SK-N-SH (cell line): ENCODE measurements around the gene CFAP299. TPM values are rescaled to one million over a fixed set of nuclear protein-coding genes. Genes with fewer than 3 reads are reported as not detected.

Source experiments
- CTCF ChIA-PET: fragments of 300-600, 350-600 bp; formaldehyde crosslinking; extraction: SDS; loops from one replicate; lab custom pipeline; 2021; lab: Yijun Ruan, JAX
- POLR2A ChIA-PET: fragments of 350-600 bp; sonication (Branson Sonifier 250); formaldehyde crosslinking; extraction: SDS; loops from one replicate; lab custom pipeline; 2020; ENCODE audit warnings: antibody characterized with exemption, inconsistent platforms; lab: Yijun Ruan, JAX
- DNase-seq: peaks from one replicate; pipeline ENCODE4 v3.0.0; 2012
- H2AFZ ChIP-seq: fragments of 200-600 bp; sonication (generic); 2 replicates; pipeline ENCODE4 v1.8.1; 2016; ENCODE audit warnings: antibody characterized with exemption, mild to moderate bottlenecking, low read depth
- H3F3A ChIP-seq: fragments of 200-600 bp; sonication (generic); replicated peaks from 2 replicates; pipeline ENCODE3; 2016; ENCODE audit warnings: antibody characterized with exemption, mild to moderate bottlenecking; ENCODE audit not compliant: insufficient read depth
- H3K27ac ChIP-seq, 2 experiments: fragments of 200-500 bp in 1 of 2; fragments of 200-600 bp in 1 of 2; sonication (Bioruptor generic) in 1 of 2; sonication (generic), shearing (Covaris generic) in 1 of 2; 2 replicates each; pipeline versions ENCODE4 v1.5.1 to v1.6.1; 2014 to 2016; ENCODE audit warnings: low read depth in 2 of 2, inconsistent platforms in 1 of 2, low read length in 1 of 2, mild to moderate bottlenecking in 1 of 2, mixed read lengths in 1 of 2
- H3K27me3 ChIP-seq: fragments of 200-600 bp; sonication (generic), shearing (Covaris generic); 2 replicates; pipeline ENCODE4 v1.6.1; 2016; ENCODE audit warnings: mixed run types; ENCODE audit not compliant: insufficient read depth
- H3K36me3 ChIP-seq, 2 experiments: fragments of 200-500 bp in 1 of 2; fragments of 200-600 bp in 1 of 2; sonication (Bioruptor generic) in 1 of 2; sonication (generic) in 1 of 2; replicated peaks in 1 of 2; 2 replicates each; pipeline versions ENCODE3 to v1.5.1; 2014 to 2016; ENCODE audit warnings: low read length in 1 of 2, mild to moderate bottlenecking in 1 of 2; ENCODE audit not compliant: insufficient read depth in 2 of 2, control insufficient read depth in 1 of 2
- H3K4me1 ChIP-seq, 2 experiments: fragments of 200-500 bp in 1 of 2; fragments of 200-600 bp in 1 of 2; sonication (Bioruptor generic) in 1 of 2; sonication (generic), shearing (Covaris generic) in 1 of 2; 2 replicates each; pipeline versions ENCODE4 v1.5.1 to v1.6.1; 2014 to 2016; ENCODE audit warnings: low read depth in 1 of 2, low read length in 1 of 2, mixed run types in 1 of 2; ENCODE audit not compliant: insufficient read depth in 2 of 2, control insufficient read depth in 1 of 2
- H3K4me2 ChIP-seq: fragments of 200-600 bp; sonication (generic), shearing (Covaris generic); 2 replicates; pipeline ENCODE4 v1.6.1; 2017; ENCODE audit warnings: mixed run types
- H3K4me3 ChIP-seq, 2 experiments: fragments of 200-500 bp in 1 of 2; fragments of 200-600 bp in 1 of 2; sonication (Bioruptor generic) in 1 of 2; sonication (generic), shearing (Covaris generic) in 1 of 2; 2 replicates each; pipeline versions ENCODE4 v1.5.1 to v1.8.1; 2014 to 2016; ENCODE audit warnings: low read depth in 2 of 2, inconsistent platforms in 1 of 2, low read length in 1 of 2, mild to moderate bottlenecking in 1 of 2, mixed read lengths in 1 of 2, moderate library complexity in 1 of 2
- H3K79me2 ChIP-seq: fragments of 200-600 bp; sonication (generic); 2 replicates; pipeline ENCODE4 v1.8.1; 2017; ENCODE audit warnings: mild to moderate bottlenecking; ENCODE audit not compliant: insufficient read depth
- H3K9ac ChIP-seq: fragments of 200-600 bp; sonication (generic); 2 replicates; pipeline ENCODE4 v1.6.1; 2017; ENCODE audit warnings: mixed run types
- H3K9me2 ChIP-seq: fragments of 200-600 bp; sonication (generic); 2 replicates; pipeline ENCODE4 v1.6.1; 2017; ENCODE audit warnings: mixed run types
- H3K9me3 ChIP-seq: fragments of 200-600 bp; sonication (generic); 2 replicates; pipeline ENCODE4 v1.6.1; 2017; ENCODE audit warnings: mixed run types, mild to moderate bottlenecking, moderate library complexity
- H4K20me1 ChIP-seq: fragments of 200-600 bp; sonication (generic); 2 replicates; pipeline ENCODE4 v1.6.1; 2017; ENCODE audit warnings: mild to moderate bottlenecking, mixed run types; ENCODE audit not compliant: insufficient read depth
- CHD2 ChIP-seq: fragments of 150-350 bp; IDR thresholded peaks from 2 replicates; pipeline ENCODE4 v1.6.1; 2018; ENCODE audit warnings: low read length; ENCODE audit not compliant: partially characterized antibody
- EP300 ChIP-seq, 2 experiments: IDR thresholded peaks; 2 replicates each; pipeline versions ENCODE4 v1.4.0 to v1.6.1; 2012; ENCODE audit warnings: borderline replicate concordance in 1 of 2, low read depth in 1 of 2, low read length in 1 of 2
- FOSL2 ChIP-seq: IDR thresholded peaks from 2 replicates; pipeline ENCODE4 v1.4.0; 2012; ENCODE audit warnings: low read depth, mild to moderate bottlenecking, moderate library complexity, borderline replicate concordance
- FOXJ3 ChIP-seq: sonication (generic); formaldehyde crosslinking; IDR thresholded peaks from 2 replicates; pipeline ENCODE4 v1.5.1; 2020; ENCODE audit warnings: mild to moderate bottlenecking, missing genetic modification reagents
- GATA2 ChIP-seq: sonication (generic); formaldehyde crosslinking; IDR thresholded peaks from 2 replicates; pipeline ENCODE4 v1.5.0; 2020; ENCODE audit warnings: mild to moderate bottlenecking, missing genetic modification reagents
- JUND ChIP-seq: IDR thresholded peaks from 2 replicates; pipeline ENCODE4 v1.4.0; 2012
- MEF2A ChIP-seq: IDR thresholded peaks from 2 replicates; pipeline ENCODE4 v1.4.0; 2012; ENCODE audit warnings: low read depth, borderline replicate concordance
- POLR2AphosphoS5 ChIP-seq: IDR thresholded peaks from 2 replicates; pipeline ENCODE4 v1.6.1; 2012; ENCODE audit warnings: low read depth, low read length
- RAD21 ChIP-seq: IDR thresholded peaks from 2 replicates; pipeline ENCODE4 v1.6.1; 2012; ENCODE audit warnings: mild to moderate bottlenecking, low read length
- RXRA ChIP-seq: IDR thresholded peaks from 2 replicates; pipeline ENCODE4 v1.4.0; 2012; ENCODE audit warnings: low read depth, mild to moderate bottlenecking, borderline replicate concordance
- SIN3A ChIP-seq: IDR thresholded peaks from 2 replicates; pipeline ENCODE4 v1.6.1; 2012; ENCODE audit warnings: low read depth, mild to moderate bottlenecking, low read length, moderate library complexity, borderline replicate concordance
- SMC3 ChIP-seq: IDR thresholded peaks from 2 replicates; pipeline ENCODE4 v1.6.1; 2012; ENCODE audit warnings: low read depth, low read length, improper control_type of control experiment
- TAF1 ChIP-seq: IDR thresholded peaks from 2 replicates; pipeline ENCODE4 v1.6.1; 2012; ENCODE audit warnings: low read depth, mild to moderate bottlenecking, low read length, moderate library complexity, borderline replicate concordance
- TCF12 ChIP-seq: IDR thresholded peaks from 2 replicates; pipeline ENCODE4 v1.4.0; 2012
- TEAD4 ChIP-seq: IDR thresholded peaks from 2 replicates; pipeline ENCODE4 v1.4.0; 2012; ENCODE audit warnings: mild to moderate bottlenecking, borderline replicate concordance; ENCODE audit not compliant: insufficient read depth
- USF2 ChIP-seq: fragments of 150-350 bp; IDR thresholded peaks from 2 replicates; pipeline ENCODE4 v1.6.1; 2017; ENCODE audit warnings: antibody characterized with exemption, low read length, low read depth, borderline replicate concordance
- YY1 ChIP-seq: IDR thresholded peaks from 2 replicates; pipeline ENCODE4 v1.4.0; 2012; ENCODE audit warnings: low read depth, mild to moderate bottlenecking
- WGBS: methylation state at CpG from one replicate; pipeline ENCODE4 v1.1.6; 2017; ENCODE audit warnings: low lambda C conversion rate; 5-methylcytosine and 5-hydroxymethylcytosine counted together
- polyA plus RNA-seq, 3 experiments: library from polyadenylated mRNA; depleted of rRNA; stranded (reverse); fragments of >200 nt; gene quantifications; 2 replicates each; pipeline ENCODE4 v1.2.3, GENCODE V29; 2012
- TF ChIP-seq, protein P1 (sequence below): IDR thresholded peaks from 2 replicates; pipeline ENCODE4 v1.4.0; 2012; ENCODE audit warnings: low read depth
- TF ChIP-seq, protein P2 (sequence below): IDR thresholded peaks from 2 replicates; pipeline ENCODE4; 2012
- TF ChIP-seq, protein P3 (sequence below): IDR thresholded peaks from 2 replicates; pipeline ENCODE4 v1.4.0; 2012; ENCODE audit warnings: low read depth, borderline replicate concordance

CFAP299 gene
- polyA plus RNA-seq, 1 of the 3 experiments (the other 2 are of a cell fraction) = 1.2 TPM

DNA sequence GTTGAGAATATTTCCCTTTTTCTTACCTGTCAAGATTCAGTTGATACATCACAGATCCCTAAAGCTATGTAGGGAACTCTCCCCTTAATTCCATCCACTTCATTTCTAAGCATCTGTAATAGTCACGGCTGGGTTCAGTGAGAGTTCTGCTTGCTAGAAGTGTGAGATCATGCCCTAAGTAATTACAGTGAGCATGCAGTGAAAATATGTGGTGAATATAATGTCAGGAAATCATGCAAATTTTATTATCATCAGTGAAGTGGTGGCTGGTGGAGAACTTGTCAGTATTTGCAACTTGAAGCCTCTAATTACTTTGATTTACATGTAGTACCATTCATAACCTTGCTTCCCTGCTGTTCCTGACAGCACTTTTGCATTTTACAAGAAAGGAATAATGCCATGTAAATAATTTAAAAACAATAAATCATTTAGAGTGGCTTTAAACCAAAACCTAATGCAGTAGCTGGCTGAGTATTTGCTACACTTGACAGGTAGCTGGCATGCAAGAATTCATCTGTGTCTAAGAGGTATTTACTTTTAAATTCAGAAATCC is 28.3 kb upstream of the CFAP299 start:
- WGBS = 6% methylated on average over 1 of the region's 1 CpG
- peaks cover 71% of the 10 kb centered on the region for H3F3A ChIP-seq
- TF ChIP-seq TAF1 (no peak), RAD21 (no peak), RXRA (peak; percentile 38; the same call in 1 of the 2 replicates), SMC3 (no peak), JUND (peak; percentile 29; the same call in 1 of the 2 replicates), MEF2A (no peak), FOXJ3 (no peak), YY1 (no peak), SIN3A (no peak), TCF12 (peak; percentile 81), EP300 (IDR thresholded peaks at IDR 0.05; ENCODE audit: borderline replicate concordance in 1 of 2, low read depth in 1 of 2, low read length in 1 of 2) (peak; percentile 4 to 64; a peak in 2 of 4 replicates), POLR2AphosphoS5 (peak; percentile 7; the same call in 1 of the 2 replicates), FOSL2 (no peak), TEAD4 (no peak), CHD2 (no peak)
- TF ChIP-seq, protein P1, sequence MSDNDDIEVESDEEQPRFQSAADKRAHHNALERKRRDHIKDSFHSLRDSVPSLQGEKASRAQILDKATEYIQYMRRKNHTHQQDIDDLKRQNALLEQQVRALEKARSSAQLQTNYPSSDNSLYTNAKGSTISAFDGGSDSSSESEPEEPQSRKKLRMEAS = no peak
- TF ChIP-seq, protein P2, sequence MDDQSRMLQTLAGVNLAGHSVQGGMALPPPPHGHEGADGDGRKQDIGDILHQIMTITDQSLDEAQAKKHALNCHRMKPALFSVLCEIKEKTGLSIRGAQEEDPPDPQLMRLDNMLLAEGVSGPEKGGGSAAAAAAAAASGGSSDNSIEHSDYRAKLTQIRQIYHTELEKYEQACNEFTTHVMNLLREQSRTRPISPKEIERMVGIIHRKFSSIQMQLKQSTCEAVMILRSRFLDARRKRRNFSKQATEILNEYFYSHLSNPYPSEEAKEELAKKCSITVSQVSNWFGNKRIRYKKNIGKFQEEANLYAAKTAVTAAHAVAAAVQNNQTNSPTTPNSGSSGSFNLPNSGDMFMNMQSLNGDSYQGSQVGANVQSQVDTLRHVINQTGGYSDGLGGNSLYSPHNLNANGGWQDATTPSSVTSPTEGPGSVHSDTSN = peak; percentile 47
- no peaks in the 10 kb centered on the region for H3K9me3 ChIP-seq
- H2AFZ ChIP-seq = no peak overlapping the region
- H3K9me2 ChIP-seq = no peaks in the 10 kb centered on the region
- H3K4me3 ChIP-seq = peak overlapping the region; percentile 18 to 27; a peak in 2 of 4 replicates
- peaks cover 5 to 35% of the 10 kb centered on the region in 2 experiments for H3K4me1 ChIP-seq
- no peaks in the 10 kb centered on the region for H4K20me1 ChIP-seq
- peak overlapping the region; percentile 63 for H3K9ac ChIP-seq
- peak overlapping the region; percentile 68 for H3K4me2 ChIP-seq
- no peaks in the 10 kb centered on the region for H3K27me3 ChIP-seq
- DNase-seq = no peak
- CTCF ChIA-PET = interaction anchor here (0.6 to 1.4 kb wide), 2 partner anchors 55 to 1552 kb away, joined by 3 read pairs; no protein-coding TSS in a partner anchor
- H3K27ac ChIP-seq = peak overlapping the region; percentile 72 to 98; a peak in 3 of 4 replicates
- peaks cover 8% of the 10 kb centered on the region for H3K79me2 ChIP-seq
- POLR2A ChIA-PET = no interaction called here
- H3K36me3 ChIP-seq = no peaks in the 10 kb centered on the region

DNA sequence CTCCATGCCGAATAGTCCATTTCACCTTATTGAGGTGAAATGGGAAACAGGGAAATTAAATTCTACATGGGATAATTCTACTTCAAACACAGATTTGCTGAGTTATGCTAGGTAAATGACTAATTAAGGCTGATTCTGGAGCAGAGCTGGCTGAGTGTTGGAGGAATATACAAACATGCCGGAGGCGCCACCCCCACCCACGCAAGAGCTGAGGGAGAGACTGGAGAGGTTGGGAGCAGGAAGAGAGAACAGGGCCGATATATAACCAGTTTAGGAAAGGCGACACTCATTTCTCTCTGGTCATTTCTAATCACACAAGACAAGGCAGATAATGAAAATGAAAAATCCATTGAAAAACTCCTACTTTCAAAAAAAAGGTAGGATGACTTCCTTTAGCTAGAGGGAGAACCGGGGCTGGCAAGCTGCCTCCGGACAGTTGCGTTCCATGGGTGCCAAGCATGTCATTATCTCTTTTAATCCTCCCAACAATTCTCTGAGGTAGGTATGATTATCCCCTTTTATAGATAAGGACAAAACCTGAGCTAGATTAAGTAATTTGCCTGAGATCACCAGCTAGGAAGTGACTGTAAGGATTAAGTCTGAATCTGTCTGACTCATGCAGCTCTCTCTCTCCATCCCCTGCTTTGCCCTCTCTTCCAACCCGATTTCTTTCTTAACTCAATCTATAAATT is 27.6 kb upstream of the CFAP299 start:
- DNase-seq = peak; percentile 30
- H3K36me3 ChIP-seq = no peaks in the 10 kb centered on the region
- peaks cover 8% of the 10 kb centered on the region; the same call in 1 of the 2 replicates for H3K79me2 ChIP-seq
- H3K9me3 ChIP-seq = no peaks in the 10 kb centered on the region
- H3K9ac ChIP-seq = peak overlapping the region; percentile 63
- ChIA-PET CTCF (interaction anchor here (0.6 to 1.4 kb wide), 3 partner anchors 29 to 1553 kb away, joined by 3 read pairs; no protein-coding TSS in a partner anchor), POLR2A (no interaction called here)
- WGBS = 6% methylated on average over 10 of the region's 10 CpGs
- peaks cover 71% of the 10 kb centered on the region for H3F3A ChIP-seq
- no peak overlapping the region for H2AFZ ChIP-seq
- no peaks in the 10 kb centered on the region for H4K20me1 ChIP-seq
- H3K4me3 ChIP-seq = peak overlapping the region; percentile 18 to 27; a peak in 2 of 4 replicates
- no peaks in the 10 kb centered on the region for H3K9me2 ChIP-seq
- H3K27me3 ChIP-seq = no peaks in the 10 kb centered on the region
- peaks cover 5 to 35% of the 10 kb centered on the region in 2 experiments for H3K4me1 ChIP-seq
- peak overlapping the region; percentile 72 to 98 for H3K27ac ChIP-seq
- peak overlapping the region; percentile 68 for H3K4me2 ChIP-seq
- TF ChIP-seq, protein P3, sequence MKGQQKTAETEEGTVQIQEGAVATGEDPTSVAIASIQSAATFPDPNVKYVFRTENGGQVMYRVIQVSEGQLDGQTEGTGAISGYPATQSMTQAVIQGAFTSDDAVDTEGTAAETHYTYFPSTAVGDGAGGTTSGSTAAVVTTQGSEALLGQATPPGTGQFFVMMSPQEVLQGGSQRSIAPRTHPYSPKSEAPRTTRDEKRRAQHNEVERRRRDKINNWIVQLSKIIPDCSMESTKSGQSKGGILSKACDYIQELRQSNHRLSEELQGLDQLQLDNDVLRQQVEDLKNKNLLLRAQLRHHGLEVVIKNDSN = no peak
- TF ChIP-seq USF2 (no peak), GATA2 (CRISPR knock-in tag) (no peak), YY1 (no peak), SIN3A (no peak), TCF12 (peak; percentile 45; the same call in 1 of the 2 replicates)
- TF ChIP-seq, protein P2 = no peak
- TF ChIP-seq, protein P1 = no peak
